Testis (tissue), 2 donors: Measurements from ENCODE around the gene WBP1.

Source experiments
- CTCF ChIP-seq, 3 experiments: fragments of 450-650 bp in 2 of 3; fragments of 200-600 bp in 1 of 3; sonication (generic) in 1 of 3; IDR thresholded peaks; one replicate each; pipeline ENCODE4 v1.5.1; 2016 to 2019; ENCODE audit warnings: antibody characterized with exemption in 3 of 3, mild to moderate bottlenecking in 2 of 3, moderate library complexity in 1 of 3
- POLR2A ChIP-seq: fragments of 450-650 bp; IDR thresholded peaks from one replicate; pipeline ENCODE4 v1.6.1; 2017; ENCODE audit warnings: antibody characterized with exemption, mild to moderate bottlenecking, moderate library complexity

- TF ChIP-seq CTCF (IDR thresholded peaks at IDR 0.05) (no peak), POLR2A (no peak)
These were observed 43.3 kb downstream of the WBP1 start for GRCh38 chr2:74501335-74502071.
